CD4-positive, alpha-beta T cell (primary cell): ENCODE results near the gene MASP1. TPM values are rescaled to one million over a fixed set of nuclear protein-coding genes. Genes with fewer than 3 reads are reported as not detected.

Experiments used
- ATAC-seq: fragments of 200-7000 bp; cut with Tn5 transposase; one replicate; pipeline ENCODE4 v1.10.0; 2022; ENCODE audit warnings: mild to moderate bottlenecking; ENCODE audit not compliant: poor library complexity
- CTCF ChIA-PET: fragments of 350-600 bp; sonication (Branson Sonifier 250); formaldehyde crosslinking; loops from one replicate; lab custom pipeline; 2021; ENCODE audit warnings: antibody characterized with exemption, inconsistent platforms; lab: Charles Lee
- POLR2A ChIA-PET: fragments of 350-600 bp; sonication (Branson Sonifier 250); formaldehyde crosslinking; loops from one replicate; lab custom pipeline; 2021; ENCODE audit warnings: antibody characterized with exemption, inconsistent platforms; lab: Charles Lee
- DNase-seq, 14 experiments: peaks; one replicate each; pipeline ENCODE4 v3.0.0-alpha.2; 2013 to 2020; ENCODE audit warnings: mixed read lengths in 2 of 14
- H3K27ac ChIP-seq, 2 donors: one replicate each; pipeline versions ENCODE4 v1.5.1 to v1.7.0; 2013; ENCODE audit warnings: low read length in 2 of 2, low read depth in 1 of 2, mild to moderate bottlenecking in 1 of 2
- H3K27me3 ChIP-seq, 2 experiments: 1 replicate in 1 of 2; 2 replicates in 1 of 2; pipeline versions ENCODE4 v1.6.1 to v1.7.0; 2013; ENCODE audit warnings: low read length in 2 of 2, control low read depth in 1 of 2, mild to moderate bottlenecking in 1 of 2, moderate library complexity in 1 of 2; ENCODE audit not compliant: insufficient read depth in 2 of 2, control insufficient read depth in 1 of 2
- H3K36me3 ChIP-seq: one replicate; pipeline ENCODE4 v1.6.1; 2013; ENCODE audit warnings: low read length, control low read depth; ENCODE audit not compliant: insufficient read depth
- H3K4me1 ChIP-seq: one replicate; pipeline ENCODE4 v1.6.1; 2013; ENCODE audit warnings: low read length, control low read depth; ENCODE audit not compliant: insufficient read depth
- H3K4me3 ChIP-seq: one replicate; pipeline ENCODE4 v1.5.1; 2013; ENCODE audit warnings: mild to moderate bottlenecking, low read length, moderate library complexity
- H3K9me3 ChIP-seq, 2 experiments: 1 replicate in 1 of 2; 2 replicates in 1 of 2; pipeline versions ENCODE4 v1.6.1 to v1.7.0; 2013; ENCODE audit warnings: low read length in 2 of 2, mild to moderate bottlenecking in 2 of 2, control low read depth in 1 of 2, moderate library complexity in 1 of 2; ENCODE audit not compliant: control insufficient read depth in 1 of 2, insufficient read depth in 1 of 2
- H3K27ac Mint-ChIP-seq: one replicate; pipeline ENCODE4 v1.8.0; 2020; ENCODE audit warnings: mixed read lengths
- H3K27me3 Mint-ChIP-seq: one replicate; pipeline ENCODE4 v1.8.0; 2021; ENCODE audit warnings: mixed read lengths
- H3K36me3 Mint-ChIP-seq: one replicate; pipeline ENCODE4 v1.8.0; 2021; ENCODE audit warnings: low read depth, mixed read lengths
- H3K4me1 Mint-ChIP-seq: one replicate; pipeline ENCODE4 v1.8.0; 2021; ENCODE audit warnings: low read depth, mixed read lengths
- H3K4me3 Mint-ChIP-seq: one replicate; pipeline ENCODE4 v1.8.0; 2020; ENCODE audit warnings: mild to moderate bottlenecking, mixed read lengths
- H3K9me3 Mint-ChIP-seq: one replicate; pipeline ENCODE4 v1.8.0; 2020; ENCODE audit warnings: mixed read lengths
- intact Hi-C, 2 experiments: fragments of 100-400 bp; cut with DNase I in 1 of 2; cut with micrococcal nuclease in 1 of 2; formaldehyde crosslinking; loops; one replicate each; pipeline versions ENCODE4 v1.15.1 to v1.9.0; 2023 to 2025; cut with DNase I, micrococcal nuclease
- total RNA-seq, 174 experiments: library from RNA in 2 of 174; stranded (reverse) in 2 of 174; gene quantifications; one replicate each; pipeline ENCODE4 v1.2.3 and lab custom pipeline; 2021 to 2026
- TF ChIP-seq, protein P1 (sequence below): fragments of 200-600 bp; IDR thresholded peaks from one replicate; pipeline ENCODE4 v1.8.0; 2022; ENCODE audit warnings: antibody characterized with exemption, mild to moderate bottlenecking

The MASP1 gene
- total RNA-seq, 2 experiments from 2014 or later: not detected

DNA sequence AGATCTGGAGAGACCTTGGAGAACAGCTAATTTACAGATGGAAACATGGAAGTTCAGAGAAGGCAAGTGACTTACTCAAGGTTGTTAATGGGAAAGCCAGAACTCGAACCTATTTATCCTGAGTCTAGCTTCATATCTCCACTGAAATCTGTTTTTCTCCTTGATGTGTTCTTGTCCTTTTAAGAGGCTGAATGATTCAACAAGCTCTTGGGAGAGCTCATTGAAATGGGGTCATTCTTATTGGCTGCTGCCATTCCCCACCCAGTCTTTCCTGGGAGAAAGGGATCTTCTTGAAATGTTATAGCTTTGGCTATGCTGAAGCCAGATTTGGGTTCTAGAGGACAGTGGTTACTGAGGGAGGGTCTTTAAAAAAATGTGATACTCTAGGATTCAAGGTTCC lies 53.3 kb downstream of the MASP1 start:
- CTCF ChIA-PET: no interaction called here
- no peak for ATAC-seq

DNA sequence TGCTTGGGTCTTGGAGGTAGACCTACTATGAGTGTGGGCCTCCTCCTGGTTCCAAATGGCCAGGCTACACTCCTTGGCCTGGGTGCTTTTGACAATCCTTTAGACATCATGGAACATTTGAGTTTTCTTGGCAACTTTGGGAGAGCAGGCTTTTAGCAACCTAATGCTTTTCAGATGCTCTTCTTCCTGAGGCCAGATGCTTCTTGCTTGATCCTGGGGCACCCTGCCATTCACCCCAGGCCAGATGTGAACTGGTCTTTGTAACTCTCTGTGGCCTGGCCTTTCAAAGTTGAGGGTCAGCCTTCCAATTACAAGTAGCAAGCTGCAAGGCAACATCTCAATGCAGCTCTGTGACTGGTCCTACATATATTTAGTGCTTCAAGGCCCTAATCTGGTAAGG lies 53.8 kb downstream of the MASP1 start:
- intact Hi-C loops: no loop called here
- TF ChIP-seq, protein P1, sequence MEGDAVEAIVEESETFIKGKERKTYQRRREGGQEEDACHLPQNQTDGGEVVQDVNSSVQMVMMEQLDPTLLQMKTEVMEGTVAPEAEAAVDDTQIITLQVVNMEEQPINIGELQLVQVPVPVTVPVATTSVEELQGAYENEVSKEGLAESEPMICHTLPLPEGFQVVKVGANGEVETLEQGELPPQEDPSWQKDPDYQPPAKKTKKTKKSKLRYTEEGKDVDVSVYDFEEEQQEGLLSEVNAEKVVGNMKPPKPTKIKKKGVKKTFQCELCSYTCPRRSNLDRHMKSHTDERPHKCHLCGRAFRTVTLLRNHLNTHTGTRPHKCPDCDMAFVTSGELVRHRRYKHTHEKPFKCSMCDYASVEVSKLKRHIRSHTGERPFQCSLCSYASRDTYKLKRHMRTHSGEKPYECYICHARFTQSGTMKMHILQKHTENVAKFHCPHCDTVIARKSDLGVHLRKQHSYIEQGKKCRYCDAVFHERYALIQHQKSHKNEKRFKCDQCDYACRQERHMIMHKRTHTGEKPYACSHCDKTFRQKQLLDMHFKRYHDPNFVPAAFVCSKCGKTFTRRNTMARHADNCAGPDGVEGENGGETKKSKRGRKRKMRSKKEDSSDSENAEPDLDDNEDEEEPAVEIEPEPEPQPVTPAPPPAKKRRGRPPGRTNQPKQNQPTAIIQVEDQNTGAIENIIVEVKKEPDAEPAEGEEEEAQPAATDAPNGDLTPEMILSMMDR: no peak
- no peak overlapping the region for H3K27ac Mint-ChIP-seq
- ChIA-PET POLR2A (no interaction called here), CTCF (no interaction called here)
- DNase-seq (no peak), ATAC-seq (no peak)
- no peaks in the 10 kb centered on the region for H3K4me1 Mint-ChIP-seq
- H3K4me3 Mint-ChIP-seq: no peak overlapping the region
- peaks cover 3% of the 10 kb centered on the region for H3K9me3 Mint-ChIP-seq
- H3K27me3 Mint-ChIP-seq: no peaks in the 10 kb centered on the region
- no peaks in the 10 kb centered on the region for H3K36me3 ChIP-seq
- H3K36me3 Mint-ChIP-seq: no peaks in the 10 kb centered on the region
- H3K27ac ChIP-seq: no peak overlapping the region
- H3K27me3 ChIP-seq: no peaks in the 10 kb centered on the region
- H3K9me3 ChIP-seq: peaks cover 0 to 4% of the 10 kb centered on the region in 2 experiments
- H3K4me3 ChIP-seq: no peak overlapping the region
- no peaks in the 10 kb centered on the region for H3K4me1 ChIP-seq

More for the DNA sequence above, 53.3 kb downstream of the MASP1 start:
- Mint-ChIP-seq H3K9me3 (peaks cover 3% of the 10 kb centered on the region), H3K27ac (no peak overlapping the region), H3K4me1 (no peaks in the 10 kb centered on the region), H3K36me3 (no peaks in the 10 kb centered on the region), H3K27me3 (no peaks in the 10 kb centered on the region), H3K4me3 (no peak overlapping the region)
- DNase-seq: no peak
- intact Hi-C loops: no loop called here
- H3K36me3 ChIP-seq: no peaks in the 10 kb centered on the region
- H3K4me3 ChIP-seq: no peak overlapping the region
- no peaks in the 10 kb centered on the region for H3K4me1 ChIP-seq
- TF ChIP-seq, protein P1: no peak
- H3K27ac ChIP-seq: no peak overlapping the region
- no peaks in the 10 kb centered on the region for H3K27me3 ChIP-seq
- POLR2A ChIA-PET: no interaction called here
- peaks cover 0 to 4% of the 10 kb centered on the region in 2 experiments for H3K9me3 ChIP-seq

DNA sequence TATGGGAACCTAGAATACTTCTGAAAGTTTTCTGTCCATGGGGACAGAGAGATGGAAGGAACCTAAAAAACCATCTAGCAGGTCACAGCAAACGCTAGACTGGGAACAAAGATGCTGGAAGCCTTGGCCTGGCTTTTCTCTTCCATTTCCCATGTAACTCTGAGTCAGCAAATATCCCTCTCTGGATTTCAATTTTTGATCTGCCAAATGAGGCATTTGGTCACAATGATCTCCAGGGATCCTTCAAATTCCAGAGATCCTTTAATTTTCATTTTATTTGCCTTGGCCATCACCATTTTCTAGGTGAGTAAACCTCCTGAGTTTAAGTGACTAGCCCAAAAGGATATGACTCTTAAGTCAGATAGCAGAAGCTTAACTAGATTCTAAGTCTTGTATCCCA lies 54.6 kb downstream of the MASP1 start:
- Mint-ChIP-seq H3K9me3 (peaks cover 3% of the 10 kb centered on the region), H3K36me3 (no peaks in the 10 kb centered on the region), H3K4me3 (no peak overlapping the region), H3K27ac (no peak overlapping the region), H3K27me3 (no peaks in the 10 kb centered on the region), H3K4me1 (no peaks in the 10 kb centered on the region)
- Histone ChIP-seq H3K4me3 (no peak overlapping the region), H3K9me3 (peaks cover 0 to 4% of the 10 kb centered on the region in 2 experiments), H3K27me3 (no peaks in the 10 kb centered on the region), H3K4me1 (no peaks in the 10 kb centered on the region), H3K36me3 (no peaks in the 10 kb centered on the region), H3K27ac (no peak overlapping the region)
- TF ChIP-seq, protein P1: no peak
- ChIA-PET POLR2A (no interaction called here), CTCF (no interaction called here)
- ATAC-seq (no peak), DNase-seq (no peak)
- intact Hi-C loops: no loop called here
